ENCODE data around the gene TOGARAM2.

The TOGARAM2 gene

GRCh38 chr2:28997847-28998735 lies 17.0 kb downstream of the TOGARAM2 start:
- DNase-seq (ENCODE audit: low spot score), result no peak

GRCh38 chr2:29000481-29000880 lies 19.4 kb downstream of the TOGARAM2 start:
- no peak for DNase-seq (ENCODE audit: low spot score)

GRCh38 chr2:29000956-29001355 lies 19.9 kb downstream of the TOGARAM2 start:
- no peak for DNase-seq (ENCODE audit: low spot score)

GRCh38 chr2:29001806-29002205 lies 20.7 kb downstream of the TOGARAM2 start:
- DNase-seq (ENCODE audit: low spot score), result no peak

GRCh38 chr2:29004755-29005154 lies 23.7 kb downstream of the TOGARAM2 start:
- no peak for DNase-seq (ENCODE audit: low spot score)

GRCh38 chr2:29005331-29005730 lies 24.2 kb downstream of the TOGARAM2 start:
- no peak for DNase-seq (ENCODE audit: low spot score)

GRCh38 chr2:29006092-29006979 lies 25.2 kb downstream of the TOGARAM2 start:
- no peak for DNase-seq (ENCODE audit: low spot score)

GRCh38 chr2:29006980-29007301 lies 25.8 kb downstream of the TOGARAM2 start:
- no peak for DNase-seq (ENCODE audit: low spot score)

- DNase-seq (ENCODE audit: low spot score), result no peak
These were observed 28.2 kb downstream of the TOGARAM2 start for GRCh38 chr2:29009270-29009669.

GRCh38 chr2:29009711-29010677 lies 28.9 kb downstream of the TOGARAM2 start:
- no peak for DNase-seq (ENCODE audit: low spot score)

GRCh38 chr2:29010946-29011345 lies 29.8 kb downstream of the TOGARAM2 start:
- no peak for DNase-seq (ENCODE audit: low spot score)

- peak; percentile 47 for DNase-seq (ENCODE audit: low spot score)
These were observed 30.4 kb downstream of the TOGARAM2 start for GRCh38 chr2:29011418-29012060.

GRCh38 chr2:29012211-29012681 lies 31.1 kb downstream of the TOGARAM2 start:
- no peak for DNase-seq (ENCODE audit: low spot score)

GRCh38 chr2:29013057-29013780 lies 32.1 kb downstream of the TOGARAM2 start:
- DNase-seq (ENCODE audit: low spot score), result no peak

- DNase-seq (ENCODE audit: low spot score), result no peak
These were observed 33.2 kb downstream of the TOGARAM2 start for GRCh38 chr2:29014331-29014730.

- no peak for DNase-seq (ENCODE audit: low spot score)
These were observed 33.8 kb downstream of the TOGARAM2 start for GRCh38 chr2:29014811-29015421.

GRCh38 chr2:29015701-29016470 lies 34.8 kb downstream of the TOGARAM2 start:
- no peak for DNase-seq (ENCODE audit: low spot score)

- DNase-seq (ENCODE audit: low spot score), result no peak
These were observed 35.4 kb downstream of the TOGARAM2 start for GRCh38 chr2:29016504-29016903.

All from SK-N-DZ (cell line).